DOHH2 (cell line): ENCODE measurements around the gene TMEM181.

Experiments
- H3F3A ChIP-seq: fragments of 200-600 bp; sonication (generic), shearing (Covaris generic); 2 replicates; pipeline ENCODE4 v1.6.0; 2016; ENCODE audit warnings: antibody characterized with exemption, mild to moderate bottlenecking; ENCODE audit not compliant: control insufficient read depth, insufficient read depth
- H3K27ac ChIP-seq: fragments of 200-600 bp; sonication (generic); 2 replicates; pipeline ENCODE4 v1.5.1; 2014; ENCODE audit warnings: low read depth, mild to moderate bottlenecking, low read length, moderate library complexity
- H3K27me3 ChIP-seq: fragments of 200-600 bp; sonication (generic); 2 replicates; pipeline ENCODE4 v1.6.1; 2014; ENCODE audit warnings: mild to moderate bottlenecking, low read length, mixed read lengths; ENCODE audit not compliant: control insufficient read depth
- H3K36me3 ChIP-seq: fragments of 200-600 bp; sonication (generic); 2 replicates; pipeline ENCODE4 v1.6.1; 2014; ENCODE audit warnings: mild to moderate bottlenecking, low read length, moderate library complexity, mixed read lengths; ENCODE audit not compliant: control insufficient read depth
- H3K4me1 ChIP-seq: fragments of 200-600 bp; sonication (generic); 2 replicates; pipeline ENCODE4 v1.6.1; 2014; ENCODE audit warnings: mild to moderate bottlenecking, low read length, mixed read lengths; ENCODE audit not compliant: control insufficient read depth
- H3K4me2 ChIP-seq: fragments of 200-600 bp; sonication (generic); 2 replicates; pipeline ENCODE4 v1.6.0; 2014; ENCODE audit warnings: mild to moderate bottlenecking, low read length, moderate library complexity
- H3K4me3 ChIP-seq: fragments of 200-600 bp; sonication (generic); 2 replicates; pipeline ENCODE4 v1.5.1; 2014; ENCODE audit warnings: mild to moderate bottlenecking, low read length, mixed read lengths
- H3K79me2 ChIP-seq: fragments of 200-600 bp; sonication (generic); 2 replicates; pipeline ENCODE4 v1.6.1; 2014; ENCODE audit warnings: mild to moderate bottlenecking, low read length, mixed read lengths; ENCODE audit not compliant: control insufficient read depth
- H3K9me2 ChIP-seq: fragments of 200-600 bp; sonication (generic); replicated peaks from 2 replicates; pipeline ENCODE4 v1.6.1; 2014; ENCODE audit warnings: mild to moderate bottlenecking, low read length, mixed read lengths; ENCODE audit not compliant: control insufficient read depth
- H3K9me3 ChIP-seq: fragments of 200-600 bp; sonication (generic); 2 replicates; pipeline ENCODE4 v1.6.1; 2014; ENCODE audit warnings: antibody characterized with exemption, low read length, mixed read lengths; ENCODE audit not compliant: control insufficient read depth, insufficient read depth
- H4K20me1 ChIP-seq: fragments of 200-600 bp; sonication (generic); 2 replicates; pipeline ENCODE4 v1.6.0; 2014; ENCODE audit warnings: low read depth, mild to moderate bottlenecking, antibody characterized with exemption, low read length, moderate library complexity; ENCODE audit not compliant: control insufficient read depth, insufficient read depth
- EZH2phosphoT487 ChIP-seq: fragments of 200-600 bp; sonication (generic); IDR thresholded peaks from 2 replicates; pipeline ENCODE4 v1.6.1; 2017; ENCODE audit warnings: borderline replicate concordance, mild to moderate bottlenecking, antibody characterized with exemption, low read length, moderate library complexity, mixed read lengths
- TF ChIP-seq, protein P1 (sequence below): fragments of 200-600 bp; sonication (generic); IDR thresholded peaks from one replicate; pipeline ENCODE4 v1.5.1; 2014; ENCODE audit warnings: antibody characterized with exemption, mild to moderate bottlenecking, low read depth, low read length; ENCODE audit not compliant: poor library complexity, severe bottlenecking

The TMEM181 gene

GRCh38 chr6:158609455-158610155 lies 49.7 kb downstream of the TMEM181 start:
- Histone ChIP-seq H4K20me1 (no peaks in the 10 kb centered on the region), H3K36me3 (peaks cover 47% of the 10 kb centered on the region), H3K27me3 (no peaks in the 10 kb centered on the region), H3K4me1 (no peaks in the 10 kb centered on the region), H3K79me2 (no peaks in the 10 kb centered on the region), H3K4me3 (no peak overlapping the region), H3K27ac (no peak overlapping the region), H3K9me2 (no peaks in the 10 kb centered on the region), H3K9me3 (no peaks in the 10 kb centered on the region), H3K4me2 (no peak overlapping the region), H3F3A (no peaks in the 10 kb centered on the region)
- TF ChIP-seq, protein P1, sequence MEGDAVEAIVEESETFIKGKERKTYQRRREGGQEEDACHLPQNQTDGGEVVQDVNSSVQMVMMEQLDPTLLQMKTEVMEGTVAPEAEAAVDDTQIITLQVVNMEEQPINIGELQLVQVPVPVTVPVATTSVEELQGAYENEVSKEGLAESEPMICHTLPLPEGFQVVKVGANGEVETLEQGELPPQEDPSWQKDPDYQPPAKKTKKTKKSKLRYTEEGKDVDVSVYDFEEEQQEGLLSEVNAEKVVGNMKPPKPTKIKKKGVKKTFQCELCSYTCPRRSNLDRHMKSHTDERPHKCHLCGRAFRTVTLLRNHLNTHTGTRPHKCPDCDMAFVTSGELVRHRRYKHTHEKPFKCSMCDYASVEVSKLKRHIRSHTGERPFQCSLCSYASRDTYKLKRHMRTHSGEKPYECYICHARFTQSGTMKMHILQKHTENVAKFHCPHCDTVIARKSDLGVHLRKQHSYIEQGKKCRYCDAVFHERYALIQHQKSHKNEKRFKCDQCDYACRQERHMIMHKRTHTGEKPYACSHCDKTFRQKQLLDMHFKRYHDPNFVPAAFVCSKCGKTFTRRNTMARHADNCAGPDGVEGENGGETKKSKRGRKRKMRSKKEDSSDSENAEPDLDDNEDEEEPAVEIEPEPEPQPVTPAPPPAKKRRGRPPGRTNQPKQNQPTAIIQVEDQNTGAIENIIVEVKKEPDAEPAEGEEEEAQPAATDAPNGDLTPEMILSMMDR: no peak
- no peak for TF ChIP-seq EZH2phosphoT487

DNA sequence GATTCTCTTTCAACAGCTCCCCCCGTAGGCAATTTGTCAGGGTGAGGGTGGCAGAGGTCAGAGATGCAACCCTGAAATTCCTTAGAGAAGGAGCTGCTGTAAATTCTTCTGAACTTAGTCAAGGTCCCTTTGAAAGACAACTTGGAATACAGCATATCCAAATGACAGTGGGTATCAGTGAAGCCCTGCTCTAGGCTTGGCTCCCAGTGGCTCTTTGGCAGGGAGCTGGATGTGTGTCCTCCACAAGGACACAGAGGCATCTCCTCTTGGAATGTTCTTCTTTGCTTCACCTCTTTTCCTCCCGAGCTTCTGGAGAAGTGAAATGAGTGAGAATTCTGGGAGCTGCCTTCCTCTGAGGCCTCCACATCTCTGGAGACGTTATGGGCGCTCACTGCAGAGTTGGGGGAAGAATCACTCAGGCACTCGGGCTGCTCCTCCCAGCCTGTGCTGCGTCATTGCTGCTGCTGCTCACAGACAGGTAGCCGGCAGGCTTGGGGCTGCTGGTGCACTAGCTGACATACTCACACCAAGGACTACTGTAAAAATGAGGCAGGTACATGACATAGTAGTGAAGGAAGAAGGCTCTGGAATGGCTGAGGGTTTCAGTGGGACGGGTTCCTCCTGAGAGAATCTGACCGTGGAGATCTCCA lies 50.6 kb downstream of the TMEM181 start:
- Histone ChIP-seq H3K4me2 (no peak overlapping the region), H3K79me2 (no peaks in the 10 kb centered on the region), H3F3A (no peaks in the 10 kb centered on the region), H4K20me1 (no peaks in the 10 kb centered on the region), H3K9me2 (no peaks in the 10 kb centered on the region), H3K36me3 (peaks cover 43% of the 10 kb centered on the region), H3K27ac (no peak overlapping the region), H3K4me3 (no peak overlapping the region), H3K4me1 (no peaks in the 10 kb centered on the region), H3K27me3 (no peaks in the 10 kb centered on the region), H3K9me3 (no peaks in the 10 kb centered on the region)
- no peak for TF ChIP-seq EZH2phosphoT487
- TF ChIP-seq, protein P1: no peak

DNA sequence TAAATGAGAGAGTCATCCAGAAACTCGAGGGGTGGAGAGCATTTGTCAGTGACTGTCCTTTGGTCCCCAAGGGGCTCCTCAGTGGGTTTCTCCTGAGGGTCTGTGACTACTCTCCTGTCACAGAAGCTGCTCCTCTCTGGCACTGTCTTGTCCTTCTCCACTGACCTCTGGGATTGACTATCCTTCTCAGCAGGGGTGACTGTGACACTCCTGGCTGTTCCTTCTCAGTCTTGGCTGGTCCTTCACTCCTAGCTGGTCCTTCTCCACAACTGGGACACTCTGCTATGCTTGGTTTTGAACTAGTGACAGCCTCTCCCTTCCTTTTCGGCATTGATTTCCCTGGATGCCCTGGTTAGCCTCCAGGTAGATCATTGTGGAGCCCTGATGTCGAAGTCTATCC lies 51.1 kb downstream of the TMEM181 start:
- Histone ChIP-seq H3F3A (no peaks in the 10 kb centered on the region), H3K4me3 (no peak overlapping the region), H3K27me3 (no peaks in the 10 kb centered on the region), H3K36me3 (peaks cover 37% of the 10 kb centered on the region), H3K9me2 (no peaks in the 10 kb centered on the region), H3K4me1 (no peaks in the 10 kb centered on the region), H4K20me1 (no peaks in the 10 kb centered on the region), H3K4me2 (no peak overlapping the region), H3K27ac (no peak overlapping the region), H3K79me2 (no peaks in the 10 kb centered on the region), H3K9me3 (no peaks in the 10 kb centered on the region)
- TF ChIP-seq, protein P1: no peak
- no peak for TF ChIP-seq EZH2phosphoT487
